Measurements from ENCODE around the gene PRR16. TPM values are rescaled to one million over a fixed set of nuclear protein-coding genes. Genes with fewer than 3 reads are reported as not detected.

PRR16 gene
- total RNA-seq, 1 donor from 2014 or later, result 28.7 TPM

DNA sequence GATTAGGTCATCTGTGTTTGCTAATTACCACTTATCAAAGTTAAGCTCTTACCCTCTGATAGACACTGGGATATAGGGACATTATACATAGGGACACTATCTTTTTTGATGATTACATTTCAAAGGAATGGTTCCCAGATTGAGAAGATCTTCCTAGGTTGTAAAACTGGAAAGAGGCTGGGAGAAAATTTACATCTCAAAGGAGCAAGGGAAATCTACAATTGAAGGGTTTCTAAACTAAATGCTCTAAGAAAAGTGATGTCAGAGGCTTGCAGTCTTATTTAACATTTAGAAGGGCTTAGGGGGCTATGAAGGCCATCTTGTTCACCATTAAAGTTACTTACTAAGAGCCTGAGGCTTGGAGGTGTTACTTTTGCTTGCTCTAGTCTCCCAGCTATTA, 242.8 kb downstream of the PRR16 start:
- TF ChIP-seq, protein P1, sequence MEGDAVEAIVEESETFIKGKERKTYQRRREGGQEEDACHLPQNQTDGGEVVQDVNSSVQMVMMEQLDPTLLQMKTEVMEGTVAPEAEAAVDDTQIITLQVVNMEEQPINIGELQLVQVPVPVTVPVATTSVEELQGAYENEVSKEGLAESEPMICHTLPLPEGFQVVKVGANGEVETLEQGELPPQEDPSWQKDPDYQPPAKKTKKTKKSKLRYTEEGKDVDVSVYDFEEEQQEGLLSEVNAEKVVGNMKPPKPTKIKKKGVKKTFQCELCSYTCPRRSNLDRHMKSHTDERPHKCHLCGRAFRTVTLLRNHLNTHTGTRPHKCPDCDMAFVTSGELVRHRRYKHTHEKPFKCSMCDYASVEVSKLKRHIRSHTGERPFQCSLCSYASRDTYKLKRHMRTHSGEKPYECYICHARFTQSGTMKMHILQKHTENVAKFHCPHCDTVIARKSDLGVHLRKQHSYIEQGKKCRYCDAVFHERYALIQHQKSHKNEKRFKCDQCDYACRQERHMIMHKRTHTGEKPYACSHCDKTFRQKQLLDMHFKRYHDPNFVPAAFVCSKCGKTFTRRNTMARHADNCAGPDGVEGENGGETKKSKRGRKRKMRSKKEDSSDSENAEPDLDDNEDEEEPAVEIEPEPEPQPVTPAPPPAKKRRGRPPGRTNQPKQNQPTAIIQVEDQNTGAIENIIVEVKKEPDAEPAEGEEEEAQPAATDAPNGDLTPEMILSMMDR (IDR thresholded peaks at IDR 0.05), result no peak
- Histone ChIP-seq H3K4me1 (no peaks in the 10 kb centered on the region), H3K27me3 (no peaks in the 10 kb centered on the region), H3K27ac (no peak overlapping the region), H3K9me3 (no peaks in the 10 kb centered on the region), H3K36me3 (no peaks in the 10 kb centered on the region), H3K4me3 (no peak overlapping the region)
- no peak for DNase-seq (ENCODE audit: low spot score in 2 of 2)
- intact Hi-C loops (cut with DNase I), result no loop called here

- intact Hi-C loops (cut with DNase I), result no loop called here
- H3K9me3 ChIP-seq, result no peaks in the 10 kb centered on the region
Measured at GRCh38 chr5:120717381-120717780, 253.3 kb downstream of the PRR16 start.

DNA sequence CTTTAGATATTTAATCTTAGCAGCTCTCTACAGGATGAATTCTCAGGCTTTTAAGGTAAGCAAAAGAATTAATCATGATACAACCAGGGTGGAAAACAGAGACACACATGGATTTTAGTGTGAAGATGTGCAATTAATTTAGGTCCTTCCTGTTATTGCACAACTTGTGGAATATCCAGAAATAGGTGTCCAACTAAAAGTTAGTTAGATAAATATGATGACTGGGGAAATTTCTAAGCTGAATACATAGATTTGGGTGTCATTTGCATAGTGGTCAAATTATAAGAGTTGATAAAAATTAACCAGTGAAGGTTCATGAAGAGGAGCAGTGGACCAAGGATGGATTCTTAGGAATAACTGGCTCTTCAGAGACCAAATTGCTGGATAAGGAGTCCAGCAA, 266.1 kb downstream of the PRR16 start:
- Histone ChIP-seq H3K9me3 (no peaks in the 10 kb centered on the region), H3K36me3 (no peaks in the 10 kb centered on the region), H3K27me3 (no peaks in the 10 kb centered on the region), H3K4me3 (no peak overlapping the region), H3K27ac (no peak overlapping the region), H3K4me1 (no peaks in the 10 kb centered on the region)
- TF ChIP-seq, protein P1 (IDR thresholded peaks at IDR 0.05), result no peak
- intact Hi-C loops (cut with DNase I), result no loop called here
- no peak for DNase-seq (ENCODE audit: low spot score in 2 of 2)

More at GRCh38 chr5:120717381-120717780, 253.3 kb downstream of the PRR16 start:
- Histone ChIP-seq H3K4me3 (no peak overlapping the region), H3K27me3 (no peaks in the 10 kb centered on the region), H3K4me1 (no peaks in the 10 kb centered on the region), H3K27ac (no peak overlapping the region), H3K36me3 (no peaks in the 10 kb centered on the region)
- DNase-seq (ENCODE audit: low spot score in 2 of 2), result no peak
- TF ChIP-seq, protein P1 (IDR thresholded peaks at IDR 0.05), result no peak

GRCh38 chr5:120734033-120734432, 269.9 kb downstream of the PRR16 start:
- TF ChIP-seq, protein P1 (IDR thresholded peaks at IDR 0.05), result no peak
- no peaks in the 10 kb centered on the region for H3K27me3 ChIP-seq
- H3K9me3 ChIP-seq, result no peaks in the 10 kb centered on the region
- H3K4me3 ChIP-seq, result no peak overlapping the region
- intact Hi-C loops (cut with DNase I), result no loop called here
- H3K4me1 ChIP-seq, result no peaks in the 10 kb centered on the region
- H3K27ac ChIP-seq, result no peak overlapping the region
- DNase-seq (ENCODE audit: low spot score in 2 of 2), result no peak
- no peaks in the 10 kb centered on the region for H3K36me3 ChIP-seq

DNA sequence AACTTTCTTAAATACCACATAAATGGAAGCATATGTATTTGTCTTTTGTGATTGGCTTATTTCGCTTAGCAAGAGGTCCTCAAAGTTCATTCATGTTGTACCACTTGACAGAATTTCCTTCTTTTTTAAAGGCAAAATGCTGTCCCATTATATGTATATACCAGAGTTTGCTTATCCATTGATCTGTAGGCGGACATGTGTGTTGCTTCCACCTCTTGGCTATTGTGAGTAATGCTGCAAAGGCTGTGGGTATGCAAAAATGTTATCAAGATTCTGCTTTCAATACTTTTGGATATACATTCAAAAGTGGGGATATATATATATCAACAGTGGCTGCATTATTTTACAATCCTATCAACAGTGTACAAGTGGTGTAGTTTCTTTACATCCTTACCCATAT, 271.0 kb downstream of the PRR16 start:
- H3K36me3 ChIP-seq, result no peaks in the 10 kb centered on the region
- DNase-seq (ENCODE audit: low spot score in 2 of 2), result no peak
- no peak overlapping the region for H3K4me3 ChIP-seq
- H3K27ac ChIP-seq, result no peak overlapping the region
- TF ChIP-seq, protein P1 (IDR thresholded peaks at IDR 0.05), result no peak
- H3K27me3 ChIP-seq, result no peaks in the 10 kb centered on the region
- intact Hi-C loops (cut with DNase I), result no loop called here
- H3K4me1 ChIP-seq, result no peaks in the 10 kb centered on the region
- H3K9me3 ChIP-seq, result no peaks in the 10 kb centered on the region

All from ascending aorta (tissue), 2 donors.